H7 (cell line): ENCODE results near the gene RBFOX1. TPM values are rescaled to one million over a fixed set of nuclear protein-coding genes. Genes with fewer than 3 reads are reported as not detected.

ENCODE experiments used
- DNase-seq: peaks from one replicate; pipeline ENCODE4 v3.0.0; 2012
- H3K27me3 ChIP-seq: 2 replicates; pipeline ENCODE4 v1.6.0; 2011; ENCODE audit warnings: mild to moderate bottlenecking, low read length; ENCODE audit not compliant: control insufficient read depth, insufficient read depth
- H3K36me3 ChIP-seq: replicated peaks from 2 replicates; pipeline ENCODE4 v1.5.1; 2011; ENCODE audit warnings: low read length; ENCODE audit not compliant: control insufficient read depth, insufficient read depth
- H3K4me3 ChIP-seq: 2 replicates; pipeline ENCODE4 v1.5.1; 2011; ENCODE audit warnings: low read depth, mild to moderate bottlenecking, control low read depth, low read length, moderate library complexity; ENCODE audit not compliant: insufficient read depth
- total RNA-seq: library from RNA; depleted of rRNA; stranded (reverse); fragments of >200 nt; shearing (Covaris generic); gene quantifications from 2 replicates; pipeline ENCODE4 v1.2.3, GENCODE V29; 2014

RBFOX1 gene
- total RNA-seq, 1 experiment from 2014 or later: 0.14 TPM

DNA sequence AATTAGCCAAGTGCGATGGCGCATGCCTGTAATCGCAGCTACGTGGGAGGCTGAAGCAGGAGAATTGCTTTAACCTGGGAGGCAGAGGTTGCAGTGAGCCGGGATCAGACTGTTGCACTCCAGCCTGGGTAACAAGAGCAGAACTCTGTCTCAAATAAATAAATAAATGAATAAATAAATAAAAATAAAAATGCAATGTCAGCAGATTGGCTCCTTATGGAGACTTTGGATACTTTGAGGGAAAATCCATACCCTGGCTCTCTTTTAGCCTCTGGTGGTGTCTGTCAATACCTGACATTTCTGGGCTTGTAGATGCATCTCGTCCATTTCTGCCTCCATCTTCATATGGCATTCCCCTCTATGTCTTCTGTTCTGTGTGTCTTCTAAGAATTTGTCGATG is 66.7 kb downstream of the RBFOX1 start:
- no peaks in the 10 kb centered on the region for H3K36me3 ChIP-seq

DNA sequence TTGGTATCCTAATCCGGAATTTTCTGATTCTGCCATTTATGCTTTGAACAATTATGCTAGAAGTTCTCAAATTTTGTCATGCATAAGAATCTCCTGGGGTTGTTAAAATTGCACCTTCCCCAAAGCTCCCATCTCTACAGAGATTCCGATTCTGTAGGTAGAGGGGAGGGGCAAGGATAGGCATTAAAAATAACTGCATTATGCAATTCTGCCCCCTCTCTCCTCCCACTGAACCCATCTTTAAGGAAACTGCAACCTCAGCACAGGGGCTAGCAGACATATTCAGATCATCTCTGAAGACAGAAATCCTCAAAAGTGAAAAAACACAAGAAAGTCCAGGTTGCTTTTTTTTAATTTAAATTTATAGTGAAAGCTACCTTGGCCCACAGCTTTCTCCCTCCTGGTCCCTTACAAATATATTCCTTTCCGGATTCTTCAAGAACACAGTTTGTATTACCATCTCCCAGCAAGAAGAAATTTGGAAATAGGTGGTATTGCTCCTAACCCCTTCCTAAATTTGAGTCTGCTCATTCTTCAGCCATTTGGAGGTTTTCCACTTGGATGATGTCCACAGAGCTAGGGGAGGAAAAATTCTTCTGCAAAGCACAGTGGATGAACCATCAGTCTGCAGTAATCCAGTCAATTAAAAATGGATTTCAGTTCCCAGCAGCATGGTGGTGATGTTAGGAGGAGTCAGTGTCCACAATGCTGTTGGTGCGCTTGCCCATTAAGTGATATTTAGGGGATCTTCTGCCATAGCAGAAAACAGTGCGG is 67.7 kb downstream of the RBFOX1 start:
- no peaks in the 10 kb centered on the region for H3K27me3 ChIP-seq

More for the DNA sequence above, 66.7 kb downstream of the RBFOX1 start:
- no peak overlapping the region for H3K4me3 ChIP-seq
- no peaks in the 10 kb centered on the region for H3K27me3 ChIP-seq
- no peak for DNase-seq

GRCh38 chr16:7404217-7404616 is 71.6 kb downstream of the RBFOX1 start:
- H3K27me3 ChIP-seq: no peaks in the 10 kb centered on the region
- H3K4me3 ChIP-seq: no peak overlapping the region
- DNase-seq: no peak
- H3K36me3 ChIP-seq: no peaks in the 10 kb centered on the region

More for the DNA sequence above, 67.7 kb downstream of the RBFOX1 start:
- no peak overlapping the region for H3K4me3 ChIP-seq
- no peaks in the 10 kb centered on the region for H3K36me3 ChIP-seq
- no peak for DNase-seq

DNA sequence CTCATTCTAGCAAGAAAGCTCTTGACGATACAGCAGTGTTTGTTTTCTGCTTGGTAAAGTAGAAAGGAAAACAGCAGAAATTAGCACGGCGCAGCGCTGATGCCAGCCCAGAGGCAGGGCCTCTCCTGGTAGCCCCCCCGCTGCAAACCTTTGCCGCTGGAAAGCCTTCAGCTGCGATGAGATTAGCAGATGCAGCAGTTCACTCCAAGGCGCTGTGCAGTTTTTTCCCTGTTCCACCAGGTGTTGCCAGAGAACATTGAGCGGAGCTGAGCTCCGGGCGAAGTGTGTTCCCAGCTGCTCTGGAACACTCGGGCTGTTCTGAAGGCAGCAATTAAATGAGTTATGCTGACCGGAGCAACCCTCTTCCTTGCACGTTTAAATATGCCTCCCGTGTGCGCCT is 72.5 kb downstream of the RBFOX1 start:
- no peaks in the 10 kb centered on the region for H3K36me3 ChIP-seq
- H3K4me3 ChIP-seq: no peak overlapping the region
- no peaks in the 10 kb centered on the region for H3K27me3 ChIP-seq
- peak; percentile 43 for DNase-seq

GRCh38 chr16:7408700-7409365 is 76.2 kb downstream of the RBFOX1 start:
- no peak overlapping the region for H3K4me3 ChIP-seq
- DNase-seq: peak; percentile 19
- H3K27me3 ChIP-seq: no peaks in the 10 kb centered on the region
- no peaks in the 10 kb centered on the region for H3K36me3 ChIP-seq

- H3K36me3 ChIP-seq: no peaks in the 10 kb centered on the region
- no peak overlapping the region for H3K4me3 ChIP-seq
- DNase-seq: no peak
These were observed 86.8 kb downstream of the RBFOX1 start for GRCh38 chr16:7419441-7419840.

GRCh38 chr16:7420079-7420478 is 87.4 kb downstream of the RBFOX1 start:
- no peak for DNase-seq
- H3K4me3 ChIP-seq: no peak overlapping the region
- H3K27me3 ChIP-seq: no peaks in the 10 kb centered on the region; the same call in 1 of the 2 replicates
- H3K36me3 ChIP-seq: no peaks in the 10 kb centered on the region

More at GRCh38 chr16:7419441-7419840, 86.8 kb downstream of the RBFOX1 start:
- H3K27me3 ChIP-seq: no peaks in the 10 kb centered on the region; the same call in 1 of the 2 replicates

DNA sequence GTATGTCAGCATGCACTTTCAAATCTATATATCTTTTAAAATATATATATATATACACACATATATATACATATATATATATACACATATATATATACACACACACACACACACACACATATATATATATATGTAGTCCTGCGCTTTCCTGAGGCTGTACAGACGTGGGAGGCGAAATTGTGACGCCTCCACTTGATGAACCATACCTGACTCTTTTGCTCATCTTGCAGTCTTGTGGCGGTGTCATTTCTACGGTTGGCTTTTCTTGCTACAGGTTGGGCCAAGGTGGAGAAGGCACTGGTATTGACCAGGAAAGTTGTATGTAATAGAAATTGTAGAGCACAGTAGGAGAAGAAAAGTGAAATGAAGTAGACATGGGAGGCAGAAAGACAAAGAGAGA is 88.2 kb downstream of the RBFOX1 start:
- no peak for DNase-seq
- Histone ChIP-seq H3K27me3 (no peaks in the 10 kb centered on the region; the same call in 1 of the 2 replicates), H3K4me3 (no peak overlapping the region), H3K36me3 (no peaks in the 10 kb centered on the region)

- H3K27me3 ChIP-seq: no peaks in the 10 kb centered on the region; the same call in 1 of the 2 replicates
- no peak for DNase-seq
- no peaks in the 10 kb centered on the region for H3K36me3 ChIP-seq
- H3K4me3 ChIP-seq: no peak overlapping the region
These were observed 88.9 kb downstream of the RBFOX1 start for GRCh38 chr16:7421578-7421977.

DNA sequence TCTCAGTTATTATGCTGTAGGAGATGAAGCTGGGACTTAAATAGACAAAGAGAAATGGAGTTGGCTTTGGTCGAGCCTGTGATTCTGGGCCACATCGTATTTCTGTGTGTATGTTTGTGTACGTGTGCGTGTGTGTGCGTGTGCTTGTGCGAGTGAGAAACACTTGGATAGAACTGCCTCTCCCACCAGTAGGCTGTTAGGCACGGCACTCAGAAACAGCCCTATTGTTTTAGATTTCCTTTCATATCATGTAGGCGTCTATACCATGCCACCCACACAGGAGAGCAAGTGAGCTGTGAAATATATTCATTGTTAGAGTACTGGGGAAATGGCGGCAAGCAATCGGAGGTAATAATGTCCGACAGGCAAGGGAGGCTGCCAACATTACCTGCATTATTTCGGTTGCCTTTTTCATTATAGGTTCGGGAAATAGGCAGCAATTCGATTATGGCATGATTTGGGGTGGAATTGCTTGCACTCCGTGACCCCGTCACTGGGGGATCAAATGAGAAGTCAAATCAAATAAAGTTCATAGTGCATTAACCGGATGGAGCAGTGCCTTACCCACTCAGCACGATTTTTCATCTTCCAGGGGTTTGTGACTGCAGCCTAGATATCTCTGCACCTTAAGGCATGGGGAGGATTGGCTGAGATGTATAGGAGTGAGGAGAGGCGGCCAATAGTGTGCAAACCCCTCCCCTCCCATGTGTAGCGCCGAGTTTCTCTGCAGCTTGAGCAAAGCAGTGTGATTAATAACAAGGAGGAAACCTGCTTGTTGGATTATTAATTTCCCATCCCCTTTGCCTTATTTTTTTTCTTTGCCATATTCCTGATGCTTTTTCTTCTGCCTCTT is 89.6 kb downstream of the RBFOX1 start:
- Histone ChIP-seq H3K27me3 (no peaks in the 10 kb centered on the region; the same call in 1 of the 2 replicates), H3K4me3 (no peak overlapping the region), H3K36me3 (no peaks in the 10 kb centered on the region)
- no peak for DNase-seq

DNA sequence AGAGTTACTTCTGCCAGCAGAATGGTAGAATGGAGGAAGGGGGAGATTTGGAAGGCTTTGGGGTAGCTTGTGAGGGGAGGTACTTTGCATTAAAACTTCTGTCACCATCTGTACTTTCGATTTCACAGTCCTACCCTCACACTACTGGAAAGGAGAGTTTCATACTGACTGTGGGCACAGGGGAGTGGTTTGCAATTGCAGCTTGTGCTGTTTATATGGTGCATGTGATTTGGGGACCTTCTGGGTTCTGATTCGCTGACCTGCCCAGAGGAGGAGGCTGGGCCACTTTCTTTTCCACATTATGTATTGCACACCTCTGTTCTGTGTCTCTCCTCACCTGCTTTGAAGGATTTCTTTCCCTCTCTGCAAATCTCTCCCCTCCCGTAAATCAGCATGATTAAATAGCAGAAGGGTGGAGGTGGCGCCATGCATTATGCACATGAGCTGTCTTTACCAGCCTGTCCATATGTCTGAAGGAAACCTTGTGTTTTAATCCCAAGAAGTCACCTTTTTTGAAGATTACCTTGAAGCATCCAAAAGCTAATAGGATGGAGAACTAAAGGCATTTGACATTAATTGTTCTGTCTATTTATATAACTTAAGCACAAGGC is 90.9 kb downstream of the RBFOX1 start:
- Histone ChIP-seq H3K36me3 (no peaks in the 10 kb centered on the region), H3K27me3 (no peaks in the 10 kb centered on the region; the same call in 1 of the 2 replicates), H3K4me3 (no peak overlapping the region)
- DNase-seq: no peak

GRCh38 chr16:7426161-7426560 is 93.5 kb downstream of the RBFOX1 start:
- no peak for DNase-seq
- H3K4me3 ChIP-seq: no peak overlapping the region
- no peaks in the 10 kb centered on the region for H3K36me3 ChIP-seq
- H3K27me3 ChIP-seq: no peaks in the 10 kb centered on the region; the same call in 1 of the 2 replicates

GRCh38 chr16:7431723-7432122 is 99.1 kb downstream of the RBFOX1 start:
- Histone ChIP-seq H3K36me3 (no peaks in the 10 kb centered on the region), H3K4me3 (no peak overlapping the region), H3K27me3 (no peaks in the 10 kb centered on the region)
- no peak for DNase-seq

DNA sequence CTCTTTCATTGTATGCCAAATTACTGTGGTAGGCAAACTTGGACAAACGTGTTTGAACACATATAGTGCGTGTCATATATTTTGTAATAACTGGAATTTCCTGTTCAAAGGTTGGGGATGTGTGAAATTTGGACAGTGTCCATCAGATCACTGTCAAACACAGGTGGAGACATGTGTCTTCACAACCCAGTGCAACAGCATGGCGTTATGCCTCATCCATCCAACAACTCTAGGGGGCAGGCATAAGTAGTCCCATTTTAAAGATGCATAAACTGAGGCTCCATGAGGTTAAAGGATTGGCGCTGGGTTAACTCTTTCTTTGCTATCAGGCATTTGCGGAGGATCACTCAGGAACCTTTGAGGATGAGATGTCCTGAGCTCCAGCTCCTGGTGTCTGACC is 103.7 kb downstream of the RBFOX1 start:
- H3K4me3 ChIP-seq: no peak overlapping the region
- no peaks in the 10 kb centered on the region for H3K36me3 ChIP-seq
- no peaks in the 10 kb centered on the region for H3K27me3 ChIP-seq
- no peak for DNase-seq
